ENCODE measurements around the gene LPP.

DNA sequence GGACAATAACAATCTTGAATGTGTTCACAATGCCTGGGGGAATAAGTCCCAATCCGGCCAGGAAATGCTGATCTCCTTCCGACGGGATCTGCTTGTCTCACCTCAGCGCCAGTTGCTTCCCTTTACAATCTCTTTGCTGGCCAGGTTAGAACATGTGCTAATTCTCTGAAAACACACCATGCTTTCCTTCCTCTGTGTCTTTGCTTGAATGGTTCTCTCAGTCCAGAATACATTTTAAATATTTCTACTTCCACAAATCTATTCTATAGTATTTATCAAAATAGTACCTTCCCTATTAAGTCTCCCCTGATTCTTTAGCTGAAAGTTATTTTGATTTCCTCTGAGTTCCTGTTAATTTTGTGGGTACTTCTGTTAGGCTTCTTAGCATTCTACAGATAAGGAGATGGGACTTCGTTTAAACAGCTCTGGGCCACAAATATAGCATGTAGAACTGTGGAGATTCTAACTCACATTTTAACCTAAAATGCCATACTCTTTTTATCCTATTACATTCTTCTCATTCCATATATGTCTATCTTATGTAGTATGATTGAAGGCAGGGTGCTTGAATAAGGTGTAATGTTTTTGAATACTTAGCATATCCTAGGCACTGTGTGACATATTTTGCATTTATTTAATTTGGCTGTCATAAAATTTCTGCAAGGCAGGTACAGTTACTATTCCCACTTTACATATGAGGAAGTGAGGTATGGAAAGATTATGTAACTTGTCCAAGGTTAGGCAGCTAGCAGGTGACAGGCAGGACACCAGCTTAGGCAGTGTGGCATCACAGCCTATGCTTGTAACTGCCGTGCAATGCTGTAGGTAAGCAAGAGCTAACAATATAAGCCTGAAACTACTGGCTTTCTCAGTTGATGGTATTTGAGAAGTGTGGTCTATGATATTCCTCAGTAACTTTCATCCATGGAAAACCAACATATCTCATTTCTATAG, 299.8 kb downstream of the LPP start:
- TF ChIP-seq, protein P1, sequence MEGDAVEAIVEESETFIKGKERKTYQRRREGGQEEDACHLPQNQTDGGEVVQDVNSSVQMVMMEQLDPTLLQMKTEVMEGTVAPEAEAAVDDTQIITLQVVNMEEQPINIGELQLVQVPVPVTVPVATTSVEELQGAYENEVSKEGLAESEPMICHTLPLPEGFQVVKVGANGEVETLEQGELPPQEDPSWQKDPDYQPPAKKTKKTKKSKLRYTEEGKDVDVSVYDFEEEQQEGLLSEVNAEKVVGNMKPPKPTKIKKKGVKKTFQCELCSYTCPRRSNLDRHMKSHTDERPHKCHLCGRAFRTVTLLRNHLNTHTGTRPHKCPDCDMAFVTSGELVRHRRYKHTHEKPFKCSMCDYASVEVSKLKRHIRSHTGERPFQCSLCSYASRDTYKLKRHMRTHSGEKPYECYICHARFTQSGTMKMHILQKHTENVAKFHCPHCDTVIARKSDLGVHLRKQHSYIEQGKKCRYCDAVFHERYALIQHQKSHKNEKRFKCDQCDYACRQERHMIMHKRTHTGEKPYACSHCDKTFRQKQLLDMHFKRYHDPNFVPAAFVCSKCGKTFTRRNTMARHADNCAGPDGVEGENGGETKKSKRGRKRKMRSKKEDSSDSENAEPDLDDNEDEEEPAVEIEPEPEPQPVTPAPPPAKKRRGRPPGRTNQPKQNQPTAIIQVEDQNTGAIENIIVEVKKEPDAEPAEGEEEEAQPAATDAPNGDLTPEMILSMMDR (IDR thresholded peaks at IDR 0.05; ENCODE audit: low read length): no peak
- TF ChIP-seq EZH2 (optimal IDR thresholded peaks at IDR 0.05; ENCODE audit: low read depth, low read length): no peak

All from MM.1S (cell line).